HEK293T (cell line): ENCODE data around the gene ADSS2.

ENCODE experiments used
- ARNT ChIP-seq: fragments of 450-650 bp; IDR thresholded peaks from 2 replicates; pipeline ENCODE4 v1.6.1; 2017; ENCODE audit warnings: mild to moderate bottlenecking
- BHLHE40 ChIP-seq: fragments of 450-650 bp; IDR thresholded peaks from 2 replicates; pipeline ENCODE4 v1.6.1; 2016; ENCODE audit warnings: mild to moderate bottlenecking, moderate library complexity, borderline replicate concordance
- CTBP1 ChIP-seq: fragments of 450-650 bp; IDR thresholded peaks from 2 replicates; pipeline ENCODE4 v1.6.1; 2016; ENCODE audit warnings: borderline replicate concordance
- FOXA1 ChIP-seq: fragments of 450-650 bp; IDR thresholded peaks from 2 replicates; pipeline ENCODE4 v1.6.1; 2016; ENCODE audit warnings: mild to moderate bottlenecking
- FOXK2 ChIP-seq: fragments of 450-650 bp; IDR thresholded peaks from 2 replicates; pipeline ENCODE4 v1.6.1; 2016; ENCODE audit warnings: mild to moderate bottlenecking
- FOXM1 ChIP-seq: fragments of 450-650 bp; IDR thresholded peaks from 2 replicates; pipeline ENCODE4 v1.6.1; 2017; ENCODE audit warnings: mild to moderate bottlenecking, borderline replicate concordance
- HDGF ChIP-seq: fragments of 450-650 bp; IDR thresholded peaks from 2 replicates; pipeline ENCODE4 v1.6.1; 2017; ENCODE audit warnings: antibody characterized with exemption, borderline replicate concordance
- L3MBTL2 ChIP-seq: fragments of 450-650 bp; conservative IDR thresholded peaks from 2 replicates; pipeline ENCODE4 v1.6.1; 2016; ENCODE audit warnings: mild to moderate bottlenecking
- LEF1 ChIP-seq: fragments of 450-650 bp; IDR thresholded peaks from 2 replicates; pipeline ENCODE4 v1.6.1; 2017; ENCODE audit warnings: mild to moderate bottlenecking, borderline replicate concordance
- NFRKB ChIP-seq: fragments of 450-650 bp; IDR thresholded peaks from 2 replicates; pipeline ENCODE4 v1.6.1; 2016; ENCODE audit warnings: mild to moderate bottlenecking, moderate library complexity
- SP1 ChIP-seq: fragments of 450-650 bp; IDR thresholded peaks from 2 replicates; pipeline ENCODE4 v1.6.1; 2017
- SUZ12 ChIP-seq: fragments of 450-650 bp; IDR thresholded peaks from 2 replicates; pipeline ENCODE4 v1.6.1; 2016; ENCODE audit warnings: mild to moderate bottlenecking
- ZNF384 ChIP-seq: fragments of 450-650 bp; IDR thresholded peaks from 2 replicates; pipeline ENCODE4 v1.6.1; 2016

GRCh38 chr1:244365809-244366208 is 85.9 kb downstream of the ADSS2 start:
- TF ChIP-seq ARNT, result no peak
- no peak for TF ChIP-seq FOXK2
- no peak for TF ChIP-seq SP1
- TF ChIP-seq CTBP1, result no peak
- no peak for TF ChIP-seq SUZ12
- no peak for TF ChIP-seq ZNF384
- no peak for TF ChIP-seq BHLHE40
- TF ChIP-seq LEF1, result no peak
- no peak for TF ChIP-seq HDGF
- no peak for TF ChIP-seq NFRKB
- TF ChIP-seq FOXM1, result no peak
- TF ChIP-seq L3MBTL2, result no peak
- no peak for TF ChIP-seq FOXA1
